Jurkat, Clone E6-1 (cell line): ENCODE data around the gene CNIH1. TPM values are rescaled to one million over a fixed set of nuclear protein-coding genes. Genes with fewer than 3 reads are reported as not detected.
A peak's percentile ranks its signal among the peaks of the same experiment; 100 is the strongest.

Experiments used
- DNase-seq: peaks from one replicate; pipeline ENCODE4 v3.0.0-alpha.2; 2011; ENCODE audit warnings: low read depth, low spot score
- H3K4me3 ChIP-seq: 2 replicates; pipeline ENCODE4 v1.5.1; 2011; ENCODE audit warnings: mild to moderate bottlenecking, low read length, control low read depth, moderate library complexity
- polyA plus RNA-seq: library from polyadenylated mRNA; unstranded; fragments of >200 nt; gene quantifications from one replicate; pipeline ENCODE4 v1.2.1, GENCODE V29; 2012; ENCODE audit warnings: missing spikeins; ENCODE audit not compliant: insufficient read length, insufficient read depth

Gene CNIH1
- polyA plus RNA-seq: 156 TPM

DNA sequence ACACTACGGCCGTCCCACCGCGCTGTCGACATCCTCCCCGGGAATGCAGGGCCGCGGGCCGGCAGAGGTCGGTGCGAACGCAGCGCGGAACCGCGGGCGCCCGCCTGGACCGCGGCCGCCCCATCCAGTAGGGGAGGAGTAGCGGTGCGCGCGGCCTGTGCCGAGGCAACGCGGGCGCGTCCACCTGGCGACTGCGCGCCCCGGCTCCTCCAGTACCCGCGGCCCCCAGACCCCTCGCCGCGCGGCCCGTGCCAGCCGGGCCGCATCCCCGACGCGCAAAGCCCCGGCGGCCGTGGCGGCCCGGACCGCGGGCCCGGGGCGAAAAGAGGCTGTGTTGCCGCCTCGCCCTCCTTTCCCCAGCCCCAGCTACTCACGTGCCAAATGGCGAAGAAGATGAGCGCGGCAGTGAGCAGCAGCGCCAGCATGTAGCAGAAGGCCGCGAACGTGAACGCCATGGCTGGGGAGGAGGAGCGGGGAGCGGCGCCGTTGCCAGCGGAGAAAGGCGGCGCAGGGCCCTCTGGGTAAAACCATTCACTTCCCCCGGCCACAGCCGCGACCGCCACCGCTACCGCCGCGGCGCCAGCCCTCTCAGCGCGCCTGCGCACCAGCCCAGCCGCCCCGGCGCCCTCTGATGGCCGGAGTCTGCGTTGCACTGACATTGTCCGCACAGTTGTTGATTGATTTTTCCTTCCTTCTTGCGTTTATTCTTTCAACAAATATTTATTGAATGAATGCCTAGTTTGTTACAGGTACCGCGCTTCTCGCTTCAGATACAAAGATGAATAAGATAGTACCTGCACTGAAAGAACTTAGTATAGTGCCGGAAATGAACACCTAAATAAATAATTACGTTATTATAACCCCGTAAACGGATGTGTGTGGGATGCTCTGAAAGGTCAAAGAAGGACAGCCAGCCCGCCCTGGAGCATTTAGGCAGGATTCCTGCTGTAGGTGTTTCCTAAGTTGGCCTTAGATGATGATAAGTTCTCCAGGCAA, at the start of gene CNIH1:
CNIH1 (minus strand) TSS at position 502 of the 996 bp plus-strand sequence; CDS start at position 455, 47 bp downstream.
- DNase-seq: peak; percentile 82

DNA sequence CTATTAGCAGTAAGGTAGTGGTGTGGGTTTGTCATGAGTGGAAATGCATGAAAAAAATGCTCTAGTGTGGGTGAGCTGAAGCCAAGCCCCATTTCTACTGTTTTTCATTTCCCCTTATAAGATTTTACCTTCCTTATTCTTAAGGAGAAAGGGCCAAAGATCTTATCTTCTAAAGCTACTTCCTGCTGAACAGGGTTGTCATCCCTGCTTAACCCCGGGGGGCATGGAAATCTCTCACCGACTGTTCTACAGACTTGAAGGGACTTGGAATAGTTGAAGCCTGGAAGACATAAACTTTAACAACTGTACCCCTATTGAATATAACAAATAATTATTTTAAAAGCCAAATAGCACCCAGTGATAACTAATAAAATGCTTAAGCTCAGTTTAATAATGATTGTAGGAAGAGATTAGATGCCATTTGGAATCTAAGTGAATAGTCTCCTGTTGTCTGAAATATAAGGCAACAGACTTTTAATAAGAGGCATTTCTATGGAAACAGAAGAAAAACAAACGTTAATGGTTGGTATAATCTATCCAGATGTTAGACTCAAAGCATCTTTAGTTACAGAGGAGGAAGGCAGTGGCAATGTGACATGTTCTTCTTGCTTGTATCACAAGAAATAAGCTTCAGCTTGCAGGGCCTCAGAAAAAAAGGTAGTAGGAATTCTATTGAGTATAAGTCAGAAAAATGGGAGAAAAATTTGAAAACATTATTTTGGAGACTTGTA, 49.4 kb upstream of the CNIH1 start:
- H3K4me3 ChIP-seq: no peak overlapping the region
- DNase-seq: no peak

More for the DNA sequence above, at the start of gene CNIH1:
- peak within 1 kb of the TSS; percentile 82 for H3K4me3 ChIP-seq

DNA sequence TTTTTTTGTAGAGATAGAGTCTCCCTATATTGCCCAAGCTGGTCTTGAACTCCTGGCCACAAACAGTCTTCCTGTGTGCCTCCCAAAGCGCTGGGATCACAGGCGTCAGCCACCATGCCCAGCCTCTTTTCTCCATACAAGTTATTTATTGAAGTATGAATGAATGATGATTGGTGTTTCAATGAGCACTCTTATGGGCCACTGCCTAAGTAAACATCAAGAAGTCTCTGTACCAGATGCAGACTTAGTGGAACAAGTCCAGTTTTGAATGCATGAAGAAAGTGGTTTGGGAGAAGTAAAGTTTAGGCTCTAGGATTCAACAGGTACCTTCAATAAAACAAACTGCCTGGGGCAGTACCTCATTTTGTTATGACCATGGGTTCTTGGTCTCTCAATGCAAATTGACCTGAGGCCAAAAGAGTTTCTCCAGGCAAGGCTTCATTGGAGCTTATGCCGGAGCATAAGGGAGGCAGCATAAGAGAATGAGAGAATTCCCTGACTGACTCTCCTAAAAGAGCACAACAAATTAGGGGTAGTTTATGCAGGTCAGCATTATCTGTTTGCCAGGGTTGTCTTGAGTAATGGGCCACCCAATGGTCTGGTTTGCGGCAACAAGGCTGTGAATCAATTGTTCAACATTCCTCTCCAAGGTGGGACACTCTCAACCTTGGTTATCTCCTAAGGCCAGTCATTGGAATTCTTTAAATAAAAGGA, 48.7 kb upstream of the CNIH1 start:
- no peak for DNase-seq
- H3K4me3 ChIP-seq: no peak overlapping the region

DNA sequence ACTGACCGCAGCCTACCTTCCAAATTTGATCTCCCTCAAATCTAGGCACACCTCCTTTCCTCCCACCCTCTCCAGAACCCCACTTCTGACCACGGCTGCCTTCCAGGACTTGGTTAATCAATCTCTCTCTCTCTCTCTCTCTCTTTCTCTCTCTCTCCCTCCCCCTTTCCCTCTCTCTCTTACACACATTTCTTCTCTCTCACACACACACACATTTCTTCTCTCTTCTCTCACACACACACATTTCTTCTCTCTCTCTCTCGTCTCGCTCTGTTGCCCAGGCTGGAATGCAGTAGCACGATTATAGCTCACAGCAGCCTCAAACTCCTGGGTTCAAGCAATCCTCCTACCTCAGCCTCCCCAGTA, 48.1 kb upstream of the CNIH1 start:
- peak overlapping the region; percentile 89 for H3K4me3 ChIP-seq
- no peak for DNase-seq

DNA sequence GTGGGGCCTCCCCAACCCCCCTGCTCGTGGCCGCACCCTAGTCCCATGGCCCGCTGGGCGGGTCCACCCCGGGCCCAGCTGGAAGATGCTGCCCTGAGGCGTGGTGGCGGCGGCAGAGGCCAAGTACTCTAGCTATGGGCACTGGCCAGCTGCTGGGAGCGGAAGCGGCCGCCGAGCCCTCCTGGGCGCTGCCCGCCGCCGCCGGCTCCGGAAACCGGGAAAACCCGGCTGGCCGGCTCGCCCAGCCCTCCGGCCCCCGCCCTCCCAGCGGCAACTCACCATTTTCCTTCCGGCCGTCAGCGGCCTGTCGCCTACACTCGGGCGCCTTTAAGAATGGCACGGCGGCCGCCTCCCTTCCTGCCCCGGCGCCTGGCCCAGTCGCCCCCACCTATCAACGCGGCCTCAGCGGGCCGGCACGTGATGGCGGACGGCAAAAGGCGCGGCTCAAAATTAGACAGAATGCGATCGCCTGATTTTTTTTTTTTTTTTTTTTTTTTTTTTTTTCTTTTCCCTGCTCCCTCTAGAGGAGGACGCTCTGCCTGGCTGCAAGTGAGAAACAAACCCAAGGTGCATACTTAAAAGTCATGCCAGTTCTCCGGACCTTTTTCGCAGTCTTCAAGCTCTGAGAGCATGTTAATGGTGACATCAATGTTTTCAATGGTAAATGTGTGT, 47.6 kb upstream of the CNIH1 start, which contains the start of gene GMFB:
GMFB (minus strand) TSS at position 335 of the 672 bp plus-strand sequence; CDS start at position 282, 53 bp downstream.
- DNase-seq: peak; percentile 90

DNA sequence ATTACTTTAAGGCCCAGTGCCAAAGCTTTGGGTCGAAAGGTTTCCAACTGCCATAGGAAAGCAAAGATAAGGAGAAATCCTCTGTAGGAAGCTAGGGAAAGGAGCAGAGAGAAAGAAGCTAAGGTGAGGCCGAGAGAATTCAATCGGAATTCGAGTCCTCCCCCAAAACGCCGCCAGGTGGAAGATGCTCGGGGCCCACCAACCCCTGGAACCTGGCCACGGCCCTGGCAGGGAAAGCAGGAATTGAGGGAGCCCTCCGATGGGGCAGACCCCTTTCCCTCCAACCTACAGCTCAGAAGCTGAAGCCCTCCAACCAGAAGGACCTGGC, 47.1 kb upstream of the CNIH1 start:
- peak overlapping the region; percentile 89 for H3K4me3 ChIP-seq
- DNase-seq: no peak

More for the DNA sequence above, 47.6 kb upstream of the CNIH1 start, which contains the start of gene GMFB:
- peak within 1 kb of the TSS; percentile 89 for H3K4me3 ChIP-seq

DNA sequence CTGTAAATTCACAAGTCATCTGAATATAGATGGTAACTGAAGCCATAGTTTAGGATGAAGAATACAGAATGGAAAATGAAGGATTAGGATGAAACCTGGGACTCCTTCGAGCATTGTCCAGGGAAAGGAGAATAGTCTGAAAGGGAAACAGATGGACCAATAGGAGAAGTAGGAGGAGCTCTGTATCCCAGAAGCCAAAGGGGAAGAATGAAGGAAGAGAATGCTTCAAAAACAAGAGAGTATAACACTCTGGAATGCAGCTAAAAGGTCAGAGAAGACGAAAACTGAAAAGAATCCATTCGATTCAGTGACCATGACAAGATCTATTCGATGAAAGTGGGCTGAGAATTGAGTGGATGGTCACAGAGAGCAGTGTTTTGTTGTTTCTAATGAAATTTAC, 46.6 kb upstream of the CNIH1 start:
- DNase-seq: no peak
- peak overlapping the region; percentile 89 for H3K4me3 ChIP-seq

DNA sequence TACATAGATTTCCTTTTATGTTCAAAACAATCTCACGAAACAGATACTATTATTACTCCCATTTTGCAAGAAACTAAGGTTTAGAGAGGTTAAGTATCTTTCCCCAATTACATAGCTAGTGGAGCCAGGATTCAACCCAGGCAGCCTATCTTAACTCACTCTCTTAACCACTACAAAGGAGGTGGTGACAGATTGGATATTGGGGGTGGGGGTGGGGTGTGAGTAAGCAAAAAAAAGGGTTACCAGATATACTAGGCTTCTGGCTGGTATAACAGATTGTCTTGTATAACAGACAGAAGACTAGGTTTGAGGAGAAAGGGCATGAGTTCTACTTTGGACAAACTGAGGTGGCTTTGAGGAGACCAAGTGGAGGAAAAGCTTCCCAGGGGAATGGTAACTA, 45.5 kb upstream of the CNIH1 start:
- H3K4me3 ChIP-seq: peak overlapping the region; percentile 25
- DNase-seq: peak; percentile 80

DNA sequence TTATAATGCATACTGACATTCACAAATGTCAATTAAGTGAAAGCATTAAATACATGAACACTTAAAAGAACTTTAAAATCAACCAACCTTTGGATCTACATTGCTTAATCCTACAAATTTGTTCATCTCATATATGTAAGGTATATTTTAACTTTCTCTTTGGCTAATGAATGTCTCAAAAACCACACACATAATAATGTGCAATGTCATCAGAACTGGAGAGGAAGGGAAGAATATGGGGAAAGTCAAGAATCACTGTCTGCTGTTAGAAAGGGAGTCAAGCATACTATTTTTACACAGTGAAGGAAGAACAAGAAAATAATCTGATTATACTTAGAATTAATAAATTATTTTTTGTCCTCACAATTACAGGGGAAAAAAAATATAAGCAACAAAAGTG, 42.7 kb upstream of the CNIH1 start:
- H3K4me3 ChIP-seq: no peak overlapping the region
- DNase-seq: no peak

DNA sequence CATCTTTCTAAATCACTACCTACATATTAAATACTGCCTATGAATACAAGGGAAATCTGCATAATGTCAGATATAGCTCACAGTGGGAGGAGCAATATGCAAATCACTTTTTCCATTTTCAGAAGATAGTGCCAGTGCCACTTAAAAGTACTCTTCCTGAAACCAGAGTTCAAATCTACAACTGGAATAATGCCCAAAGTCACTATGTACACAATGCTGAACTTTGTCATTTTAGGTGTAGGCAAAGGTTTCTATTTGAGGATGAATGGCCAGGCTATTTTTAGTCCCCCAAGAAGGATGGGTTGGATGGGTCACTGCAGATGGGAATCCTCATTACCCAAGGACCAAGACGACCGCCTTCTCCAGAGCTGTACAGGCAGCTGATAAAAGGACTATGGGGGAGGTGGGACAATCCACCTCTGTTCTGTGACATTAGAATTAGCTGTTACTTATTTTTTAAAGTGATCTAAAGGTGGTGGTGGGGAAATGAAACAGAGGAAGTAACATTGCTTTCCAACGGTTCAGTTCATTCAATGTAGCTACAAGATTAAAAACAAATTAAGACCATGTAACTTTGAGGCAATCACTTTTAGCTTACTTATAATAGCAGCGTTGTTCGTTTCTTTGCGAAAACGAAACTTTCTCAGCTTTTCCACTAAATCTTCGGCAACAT, 42.0 kb upstream of the CNIH1 start:
- H3K4me3 ChIP-seq: no peak overlapping the region
- DNase-seq: no peak

DNA sequence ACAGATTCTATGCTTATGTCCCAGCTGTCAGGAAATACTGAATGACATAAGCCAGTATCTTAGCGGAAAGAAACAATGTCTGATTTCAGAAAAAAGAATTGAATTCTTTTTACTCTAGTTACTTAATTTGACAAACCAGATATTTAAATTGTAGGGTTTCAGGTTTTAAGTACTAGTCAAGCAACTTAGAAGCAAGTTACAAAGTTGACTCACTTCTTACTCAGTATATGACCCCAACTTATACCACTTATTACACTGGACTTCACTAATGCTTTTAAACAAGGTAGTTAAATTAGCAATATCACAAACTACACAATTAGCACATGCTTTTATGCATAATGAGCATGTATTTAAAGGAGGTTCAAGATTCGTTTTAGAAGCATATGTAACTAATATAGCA, 40.5 kb upstream of the CNIH1 start:
- no peak overlapping the region for H3K4me3 ChIP-seq
- DNase-seq: no peak

DNA sequence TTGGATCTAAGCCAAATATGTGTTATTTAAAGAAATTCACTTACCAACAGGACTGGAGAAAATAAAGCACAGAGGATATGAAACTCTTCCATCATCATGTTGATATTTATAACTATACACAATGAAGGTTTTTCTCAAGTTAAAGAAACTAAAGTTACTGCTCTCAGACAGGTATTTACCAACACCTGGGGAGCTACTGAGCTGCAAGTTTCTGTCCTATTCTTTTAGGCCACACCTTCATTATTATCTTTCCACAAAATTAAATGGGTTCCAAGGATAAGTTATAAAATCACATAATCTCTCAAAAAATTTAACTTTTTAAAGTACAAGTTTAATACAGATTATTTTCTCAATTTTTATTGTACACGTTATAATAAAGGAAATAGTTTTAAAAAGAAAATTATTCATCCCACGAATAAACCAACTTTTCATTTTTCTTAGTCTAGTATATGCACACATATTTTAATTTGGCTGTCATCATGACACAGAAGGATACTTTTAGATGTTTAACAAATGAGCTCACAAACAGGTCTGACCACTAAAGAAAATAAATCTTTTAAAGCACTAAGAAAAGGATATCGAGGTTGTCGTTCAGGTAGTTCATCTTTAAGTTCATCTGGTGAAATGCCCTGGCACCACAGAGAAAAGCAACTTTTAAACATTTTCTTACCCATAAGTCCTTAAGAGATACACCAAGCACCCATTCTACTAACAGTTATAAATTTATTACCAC, 39.8 kb upstream of the CNIH1 start:
- H3K4me3 ChIP-seq: no peak overlapping the region
- DNase-seq: no peak

DNA sequence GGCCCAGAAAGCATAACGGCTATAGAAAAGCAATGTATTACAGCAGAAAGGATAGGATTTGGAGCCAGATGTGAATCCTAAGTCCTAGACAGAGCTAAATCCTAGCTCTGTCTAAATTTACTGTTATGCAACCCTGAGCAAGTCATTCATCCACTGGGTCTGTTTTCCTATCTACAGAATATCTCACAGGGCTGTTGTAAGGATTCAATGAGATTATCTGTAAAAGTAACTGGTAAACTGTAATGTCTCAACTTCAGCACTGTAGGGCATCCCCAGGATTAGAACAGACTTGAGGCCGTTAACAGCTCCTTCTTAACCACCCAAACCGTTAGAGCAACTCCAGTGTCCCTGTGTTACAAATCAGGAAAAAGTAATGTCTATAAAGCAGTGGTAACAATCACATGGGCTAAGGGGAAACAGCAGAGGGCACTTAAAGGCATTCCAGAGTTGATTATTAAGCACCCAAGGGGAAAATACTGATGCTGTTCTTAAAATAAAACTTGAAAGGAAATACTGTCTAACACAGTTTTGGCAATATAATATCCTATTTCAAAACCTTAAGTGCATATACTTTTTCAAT, 37.6 kb upstream of the CNIH1 start:
- no peak overlapping the region for H3K4me3 ChIP-seq
- no peak for DNase-seq

DNA sequence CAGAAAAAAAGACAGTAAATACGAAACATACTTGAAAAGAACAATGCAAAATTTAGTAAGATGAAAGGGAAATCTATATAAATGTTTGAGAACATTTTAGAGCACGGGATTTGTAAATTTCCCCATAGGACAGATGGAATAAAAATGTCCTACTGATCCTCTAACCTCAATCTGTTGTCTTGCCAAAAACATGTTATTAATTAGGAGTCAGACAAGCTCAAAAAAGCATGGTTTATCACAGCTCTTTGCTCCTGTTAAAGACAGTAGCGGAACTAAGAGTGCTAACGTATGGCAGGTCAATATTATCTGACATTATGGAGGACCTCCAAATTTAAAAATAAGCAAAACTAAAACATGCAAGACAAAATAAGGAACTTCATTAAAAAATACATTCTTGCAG, 34.7 kb upstream of the CNIH1 start:
- no peak for DNase-seq
- no peak overlapping the region for H3K4me3 ChIP-seq

DNA sequence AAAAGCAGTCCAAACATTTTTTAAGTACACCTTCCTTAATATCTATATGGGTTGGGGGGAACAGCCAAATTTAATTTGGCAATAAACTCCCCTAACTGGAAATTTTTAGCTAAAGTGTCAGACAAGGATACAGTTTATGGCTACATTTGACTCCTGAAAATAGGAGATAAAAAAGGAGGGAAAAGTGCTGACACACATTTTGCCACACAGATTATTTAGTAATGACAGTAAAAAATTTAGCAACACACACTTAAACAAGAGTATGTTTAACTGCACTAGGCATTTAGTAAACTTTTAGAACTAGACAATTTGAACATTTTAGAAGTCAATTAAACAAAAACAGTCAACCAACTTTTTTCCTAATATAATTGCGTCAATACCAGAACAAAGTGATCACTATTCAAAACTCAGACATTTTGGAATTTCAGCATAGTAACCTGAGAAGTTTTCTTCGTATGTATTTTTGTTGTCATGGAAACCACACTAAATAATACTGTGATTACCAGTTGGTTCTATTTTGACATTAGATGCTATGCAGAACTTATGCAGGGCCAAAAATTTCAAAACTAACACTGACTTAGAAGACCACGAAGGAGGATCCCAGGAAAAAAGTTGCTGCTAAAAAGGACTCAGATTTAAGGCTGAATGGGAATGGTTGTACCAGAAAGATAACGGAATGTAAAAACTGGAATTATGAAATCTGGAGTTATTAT, 34.2 kb upstream of the CNIH1 start:
- no peak for DNase-seq
- no peak overlapping the region for H3K4me3 ChIP-seq

DNA sequence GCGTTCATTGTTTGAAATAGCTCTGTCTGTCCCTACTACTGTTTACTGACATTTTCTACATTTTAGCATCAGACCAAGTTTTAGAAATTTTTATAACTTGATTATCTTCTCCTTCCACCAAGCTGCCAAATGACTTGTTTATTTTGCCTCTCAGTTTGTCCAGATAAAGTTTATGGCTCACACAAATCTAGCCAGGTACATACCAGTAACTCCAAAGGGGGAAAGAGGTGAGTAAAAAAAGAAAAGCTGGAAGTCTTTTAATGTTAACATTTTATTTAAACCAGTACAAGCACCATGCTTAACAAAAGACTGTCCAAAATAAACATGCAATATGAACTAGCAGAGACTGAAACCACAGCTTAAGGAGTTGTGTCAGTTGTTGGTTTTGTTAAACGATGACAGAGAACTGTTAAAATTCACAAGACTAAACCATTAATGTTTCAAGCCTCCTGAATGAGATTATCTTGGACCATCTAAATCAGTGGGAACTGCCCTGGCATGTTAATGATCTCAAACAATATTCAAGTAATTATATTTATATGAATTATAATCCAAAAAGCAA, 33.1 kb upstream of the CNIH1 start:
- DNase-seq: no peak

DNA sequence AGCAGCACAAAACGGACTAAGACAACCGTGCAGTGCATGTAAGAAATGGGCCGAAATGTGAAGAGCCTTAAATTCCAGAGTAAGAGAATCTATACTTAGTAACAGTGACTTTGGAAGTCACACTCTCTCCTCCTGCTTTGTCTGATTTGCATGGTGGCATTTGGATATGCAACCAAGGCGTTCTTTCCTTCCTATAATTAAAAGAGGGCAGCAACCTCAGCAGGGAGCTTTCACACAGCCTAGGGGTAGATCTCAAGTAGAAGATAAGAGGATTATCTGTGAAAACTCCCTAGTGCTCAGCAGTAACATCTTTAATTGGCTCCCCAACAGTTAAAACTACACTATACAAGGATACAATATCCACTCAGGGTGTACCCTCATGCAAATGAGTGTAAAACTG, 31.1 kb upstream of the CNIH1 start:
- no peak overlapping the region for H3K4me3 ChIP-seq
- no peak for DNase-seq

More for the DNA sequence above, 33.1 kb upstream of the CNIH1 start:
- H3K4me3 ChIP-seq: no peak overlapping the region
